ENCODE data around the gene GLB1L. TPM values are rescaled to one million over a fixed set of nuclear protein-coding genes. Genes with fewer than 3 reads are reported as not detected.

GLB1L gene
- polyA plus RNA-seq, 1 donor (not counting 4 experiments of a cell fraction or from before 2014, with no cell fraction given) = 5.2 TPM

DNA sequence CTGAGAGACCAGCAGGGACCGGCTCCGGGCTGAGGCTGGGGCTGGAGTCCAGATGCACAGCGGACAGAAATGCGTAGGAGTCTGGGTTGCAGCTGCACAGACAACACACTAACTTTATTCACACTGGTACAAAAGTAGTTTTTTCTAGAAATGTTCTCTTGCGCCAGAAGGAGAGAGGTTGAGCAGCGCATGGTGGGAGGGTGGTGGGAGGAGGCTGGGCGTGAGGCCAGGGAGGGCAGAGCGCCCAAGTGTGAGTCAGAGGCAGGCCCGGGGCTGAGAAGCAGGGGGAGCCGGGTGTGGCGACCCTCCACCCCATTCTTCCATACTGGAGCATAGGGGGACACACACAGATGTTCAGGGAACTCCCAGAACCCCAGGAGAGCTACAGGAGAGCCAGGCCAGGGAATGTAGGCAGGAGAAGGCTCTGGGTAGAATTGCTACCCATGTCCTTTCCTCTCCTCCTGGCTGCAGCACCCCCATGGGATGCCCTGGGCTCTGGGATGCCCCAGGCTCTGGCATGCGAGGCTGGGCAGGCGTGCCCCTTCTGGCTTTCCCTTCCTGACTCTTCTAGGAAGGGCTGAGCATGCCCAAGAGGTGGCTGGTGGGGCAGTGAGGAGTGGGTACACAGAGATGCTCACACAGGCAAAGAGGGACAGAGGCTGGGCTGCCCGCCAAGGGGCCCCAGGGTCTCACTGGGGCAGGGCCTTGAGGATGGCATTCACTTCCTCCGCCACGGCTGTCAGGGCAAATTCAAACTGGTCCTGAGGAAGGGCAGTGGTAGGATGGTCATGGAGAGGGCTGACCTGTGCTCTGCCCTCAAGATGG lies 44.5 kb upstream of the GLB1L start:
- TF ChIP-seq CTCF (optimal IDR thresholded peaks at IDR 0.05 in 1 of 3, IDR thresholded peaks at IDR 0.05 in 1 of 3, conservative IDR thresholded peaks at IDR 0.05 in 1 of 3; ENCODE audit: extremely low read depth in 1 of 3, insufficient read depth in 2 of 3, low read length in 3 of 3) = no peak
- TF ChIP-seq EZH2 (IDR thresholded peaks at IDR 0.05; ENCODE audit: low read length) = no peak
- FAIRE-seq = peak; percentile 5

GRCh38 chr2:219289195-219289536 lies 43.9 kb upstream of the GLB1L start:
- Histone ChIP-seq H3K27me3 (ENCODE audit: control insufficient read depth, extremely low read depth, insufficient read depth, low read length) (no peaks in the 10 kb centered on the region), H3K9ac (ENCODE audit: control insufficient read depth, extremely low read depth, insufficient read depth, low read length) (no peak overlapping the region), H3K9me3 (ENCODE audit: control insufficient read depth, low read depth, low read length) (no peaks in the 10 kb centered on the region), H3K27ac (ENCODE audit: control insufficient read depth, insufficient read depth, low read length) (peak overlapping the region; percentile 10), H3K9me1 (ENCODE audit: control insufficient read depth, extremely low read depth, insufficient read depth, low read length) (no peaks in the 10 kb centered on the region), H3K4me3 (ENCODE audit: control insufficient read depth in 2 of 3, extremely low read depth in 1 of 3, insufficient read depth in 2 of 3, low read depth in 1 of 3, low read length in 3 of 3) (peak overlapping the region in 1 of 3 experiments; percentile 37), H3K36me3 (ENCODE audit: control insufficient read depth in 2 of 2, extremely low read depth in 1 of 2, insufficient read depth in 2 of 2, low read length in 2 of 2) (peaks cover 4 to 8% of the 10 kb centered on the region in 2 experiments), H3K4me1 (ENCODE audit: control insufficient read depth, extremely low read depth, insufficient read depth, low read length) (peaks cover 36% of the 10 kb centered on the region), H3K79me2 (ENCODE audit: control insufficient read depth, insufficient read depth, low read length) (no peaks in the 10 kb centered on the region), H4K20me1 (ENCODE audit: control insufficient read depth, extremely low read depth, insufficient read depth, low read length) (no peaks in the 10 kb centered on the region), H3K4me2 (ENCODE audit: control insufficient read depth, extremely low read depth, insufficient read depth, low read depth, low read length) (peak overlapping the region; percentile 62), H2AFZ (ENCODE audit: control insufficient read depth, low read length) (no peak overlapping the region)
- dilution Hi-C loops (cut with MboI; ENCODE audit: extremely low pct_ligation_motif_present, low sequenced_read_pairs) = no loop called here
- TF ChIP-seq CTCF (optimal IDR thresholded peaks at IDR 0.05 in 1 of 3, IDR thresholded peaks at IDR 0.05 in 1 of 3, conservative IDR thresholded peaks at IDR 0.05 in 1 of 3; ENCODE audit: extremely low read depth in 1 of 3, insufficient read depth in 2 of 3, low read length in 3 of 3) = no peak
- no peak for TF ChIP-seq EZH2 (IDR thresholded peaks at IDR 0.05; ENCODE audit: low read length)
- FAIRE-seq (no peak), DNase-seq (ENCODE audit: low read depth, low spot score) (no peak)

More for the DNA sequence above, 44.5 kb upstream of the GLB1L start:
- Histone ChIP-seq H3K4me2 (ENCODE audit: control insufficient read depth, extremely low read depth, insufficient read depth, low read depth, low read length) (peak overlapping the region; percentile 62), H4K20me1 (ENCODE audit: control insufficient read depth, extremely low read depth, insufficient read depth, low read length) (no peaks in the 10 kb centered on the region), H3K27me3 (ENCODE audit: control insufficient read depth, extremely low read depth, insufficient read depth, low read length) (no peaks in the 10 kb centered on the region), H2AFZ (ENCODE audit: control insufficient read depth, low read length) (peak overlapping the region; percentile 20), H3K4me1 (ENCODE audit: control insufficient read depth, extremely low read depth, insufficient read depth, low read length) (peaks cover 37% of the 10 kb centered on the region), H3K79me2 (ENCODE audit: control insufficient read depth, insufficient read depth, low read length) (no peaks in the 10 kb centered on the region), H3K9ac (ENCODE audit: control insufficient read depth, extremely low read depth, insufficient read depth, low read length) (no peak overlapping the region), H3K9me1 (ENCODE audit: control insufficient read depth, extremely low read depth, insufficient read depth, low read length) (no peaks in the 10 kb centered on the region), H3K36me3 (ENCODE audit: control insufficient read depth in 2 of 2, extremely low read depth in 1 of 2, insufficient read depth in 2 of 2, low read length in 2 of 2) (peaks cover 1 to 2% of the 10 kb centered on the region in 2 experiments), H3K27ac (ENCODE audit: control insufficient read depth, insufficient read depth, low read length) (peak overlapping the region; percentile 10), H3K9me3 (ENCODE audit: control insufficient read depth, low read depth, low read length) (no peaks in the 10 kb centered on the region), H3K4me3 (ENCODE audit: control insufficient read depth in 2 of 3, extremely low read depth in 1 of 3, insufficient read depth in 2 of 3, low read depth in 1 of 3, low read length in 3 of 3) (peak overlapping the region in 1 of 3 experiments; percentile 37)
- dilution Hi-C loops (cut with MboI; ENCODE audit: extremely low pct_ligation_motif_present, low sequenced_read_pairs) = no loop called here
- no peak for DNase-seq (ENCODE audit: low read depth, low spot score)
